H1 (cell line): ENCODE measurements around the gene CENPP. TPM values are rescaled to one million over a fixed set of nuclear protein-coding genes. Genes with fewer than 3 reads are reported as not detected.

Experiments
- ASH2L ChIP-seq: fragments of 200-600, 300-600 bp; sonication (generic); IDR thresholded peaks from one replicate; pipeline ENCODE4 v1.7.1; 2017; ENCODE audit warnings: low read length
- CBX5 ChIP-seq: fragments of 300-800, 300-1000 bp; sonication (generic); IDR thresholded peaks from 2 replicates; pipeline ENCODE4 v1.7.1; 2016; ENCODE audit warnings: antibody characterized with exemption, low read length, low read depth
- ZNF274 ChIP-seq: IDR thresholded peaks from 2 replicates; pipeline ENCODE4 v1.7.0; 2012; ENCODE audit warnings: low read length, borderline replicate concordance; ENCODE audit errors: extremely low read depth
- polyA plus RNA-seq, 7 experiments: library from polyadenylated mRNA; depleted of rRNA in 3 of 7; stranded (reverse) in 5 of 7; unstranded in 2 of 7; fragments of >200 nt in 5 of 7; fragments of 200-250 nt in 2 of 7; gene quantifications; 1 replicate in 5 of 7; 2 replicates in 1 of 7; 4 replicates in 1 of 7; pipeline versions ENCODE4 v1.2.1 to v1.2.3, GENCODE V29; 2011 to 2013; ENCODE audit warnings: missing spikeins in 2 of 7, mixed read lengths in 2 of 7
- total RNA-seq: library from RNA; stranded (reverse); fragmentation: NEBNext Ultra II Directional; extraction: Animal tissue kit (Norgen Biotek cat#: 25700); gene quantifications from 2 replicates; pipeline ENCODE4 v1.2.1, GENCODE V29; 2021
- TF ChIP-seq, protein P1 (sequence below): fragments of 300-600 bp; sonication (generic); IDR thresholded peaks from 2 replicates; pipeline ENCODE4 v1.7.1; 2012; ENCODE audit warnings: low read length, moderate library complexity, mild to moderate bottlenecking, inconsistent platforms; ENCODE audit not compliant: insufficient replicate concordance

CENPP gene
- total and polyA plus RNA-seq, 2 of the 8 experiments (the other 6 are each of a cell fraction or from before 2014, with no cell fraction given): 2.7 to 10.8 TPM

DNA sequence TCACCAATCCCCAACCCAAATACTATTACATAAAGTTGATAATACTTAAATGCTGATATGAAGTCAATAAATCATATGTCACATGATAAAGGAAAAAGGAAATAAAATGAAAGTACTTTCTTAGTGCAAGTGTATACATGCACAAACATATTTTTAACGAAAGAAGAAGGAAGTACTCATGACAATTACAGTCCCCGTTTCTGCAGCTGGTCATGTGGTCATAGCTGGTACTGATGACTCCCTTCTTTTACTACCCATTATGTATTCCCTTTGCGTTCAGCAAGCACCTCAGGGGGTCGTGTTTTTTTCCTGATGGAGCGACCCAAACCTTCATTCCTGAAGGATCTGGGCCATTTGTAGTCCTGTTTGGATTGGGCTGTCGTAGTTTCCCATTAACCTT, 27.3 kb downstream of the CENPP start (continued):
- TF ChIP-seq, protein P1, sequence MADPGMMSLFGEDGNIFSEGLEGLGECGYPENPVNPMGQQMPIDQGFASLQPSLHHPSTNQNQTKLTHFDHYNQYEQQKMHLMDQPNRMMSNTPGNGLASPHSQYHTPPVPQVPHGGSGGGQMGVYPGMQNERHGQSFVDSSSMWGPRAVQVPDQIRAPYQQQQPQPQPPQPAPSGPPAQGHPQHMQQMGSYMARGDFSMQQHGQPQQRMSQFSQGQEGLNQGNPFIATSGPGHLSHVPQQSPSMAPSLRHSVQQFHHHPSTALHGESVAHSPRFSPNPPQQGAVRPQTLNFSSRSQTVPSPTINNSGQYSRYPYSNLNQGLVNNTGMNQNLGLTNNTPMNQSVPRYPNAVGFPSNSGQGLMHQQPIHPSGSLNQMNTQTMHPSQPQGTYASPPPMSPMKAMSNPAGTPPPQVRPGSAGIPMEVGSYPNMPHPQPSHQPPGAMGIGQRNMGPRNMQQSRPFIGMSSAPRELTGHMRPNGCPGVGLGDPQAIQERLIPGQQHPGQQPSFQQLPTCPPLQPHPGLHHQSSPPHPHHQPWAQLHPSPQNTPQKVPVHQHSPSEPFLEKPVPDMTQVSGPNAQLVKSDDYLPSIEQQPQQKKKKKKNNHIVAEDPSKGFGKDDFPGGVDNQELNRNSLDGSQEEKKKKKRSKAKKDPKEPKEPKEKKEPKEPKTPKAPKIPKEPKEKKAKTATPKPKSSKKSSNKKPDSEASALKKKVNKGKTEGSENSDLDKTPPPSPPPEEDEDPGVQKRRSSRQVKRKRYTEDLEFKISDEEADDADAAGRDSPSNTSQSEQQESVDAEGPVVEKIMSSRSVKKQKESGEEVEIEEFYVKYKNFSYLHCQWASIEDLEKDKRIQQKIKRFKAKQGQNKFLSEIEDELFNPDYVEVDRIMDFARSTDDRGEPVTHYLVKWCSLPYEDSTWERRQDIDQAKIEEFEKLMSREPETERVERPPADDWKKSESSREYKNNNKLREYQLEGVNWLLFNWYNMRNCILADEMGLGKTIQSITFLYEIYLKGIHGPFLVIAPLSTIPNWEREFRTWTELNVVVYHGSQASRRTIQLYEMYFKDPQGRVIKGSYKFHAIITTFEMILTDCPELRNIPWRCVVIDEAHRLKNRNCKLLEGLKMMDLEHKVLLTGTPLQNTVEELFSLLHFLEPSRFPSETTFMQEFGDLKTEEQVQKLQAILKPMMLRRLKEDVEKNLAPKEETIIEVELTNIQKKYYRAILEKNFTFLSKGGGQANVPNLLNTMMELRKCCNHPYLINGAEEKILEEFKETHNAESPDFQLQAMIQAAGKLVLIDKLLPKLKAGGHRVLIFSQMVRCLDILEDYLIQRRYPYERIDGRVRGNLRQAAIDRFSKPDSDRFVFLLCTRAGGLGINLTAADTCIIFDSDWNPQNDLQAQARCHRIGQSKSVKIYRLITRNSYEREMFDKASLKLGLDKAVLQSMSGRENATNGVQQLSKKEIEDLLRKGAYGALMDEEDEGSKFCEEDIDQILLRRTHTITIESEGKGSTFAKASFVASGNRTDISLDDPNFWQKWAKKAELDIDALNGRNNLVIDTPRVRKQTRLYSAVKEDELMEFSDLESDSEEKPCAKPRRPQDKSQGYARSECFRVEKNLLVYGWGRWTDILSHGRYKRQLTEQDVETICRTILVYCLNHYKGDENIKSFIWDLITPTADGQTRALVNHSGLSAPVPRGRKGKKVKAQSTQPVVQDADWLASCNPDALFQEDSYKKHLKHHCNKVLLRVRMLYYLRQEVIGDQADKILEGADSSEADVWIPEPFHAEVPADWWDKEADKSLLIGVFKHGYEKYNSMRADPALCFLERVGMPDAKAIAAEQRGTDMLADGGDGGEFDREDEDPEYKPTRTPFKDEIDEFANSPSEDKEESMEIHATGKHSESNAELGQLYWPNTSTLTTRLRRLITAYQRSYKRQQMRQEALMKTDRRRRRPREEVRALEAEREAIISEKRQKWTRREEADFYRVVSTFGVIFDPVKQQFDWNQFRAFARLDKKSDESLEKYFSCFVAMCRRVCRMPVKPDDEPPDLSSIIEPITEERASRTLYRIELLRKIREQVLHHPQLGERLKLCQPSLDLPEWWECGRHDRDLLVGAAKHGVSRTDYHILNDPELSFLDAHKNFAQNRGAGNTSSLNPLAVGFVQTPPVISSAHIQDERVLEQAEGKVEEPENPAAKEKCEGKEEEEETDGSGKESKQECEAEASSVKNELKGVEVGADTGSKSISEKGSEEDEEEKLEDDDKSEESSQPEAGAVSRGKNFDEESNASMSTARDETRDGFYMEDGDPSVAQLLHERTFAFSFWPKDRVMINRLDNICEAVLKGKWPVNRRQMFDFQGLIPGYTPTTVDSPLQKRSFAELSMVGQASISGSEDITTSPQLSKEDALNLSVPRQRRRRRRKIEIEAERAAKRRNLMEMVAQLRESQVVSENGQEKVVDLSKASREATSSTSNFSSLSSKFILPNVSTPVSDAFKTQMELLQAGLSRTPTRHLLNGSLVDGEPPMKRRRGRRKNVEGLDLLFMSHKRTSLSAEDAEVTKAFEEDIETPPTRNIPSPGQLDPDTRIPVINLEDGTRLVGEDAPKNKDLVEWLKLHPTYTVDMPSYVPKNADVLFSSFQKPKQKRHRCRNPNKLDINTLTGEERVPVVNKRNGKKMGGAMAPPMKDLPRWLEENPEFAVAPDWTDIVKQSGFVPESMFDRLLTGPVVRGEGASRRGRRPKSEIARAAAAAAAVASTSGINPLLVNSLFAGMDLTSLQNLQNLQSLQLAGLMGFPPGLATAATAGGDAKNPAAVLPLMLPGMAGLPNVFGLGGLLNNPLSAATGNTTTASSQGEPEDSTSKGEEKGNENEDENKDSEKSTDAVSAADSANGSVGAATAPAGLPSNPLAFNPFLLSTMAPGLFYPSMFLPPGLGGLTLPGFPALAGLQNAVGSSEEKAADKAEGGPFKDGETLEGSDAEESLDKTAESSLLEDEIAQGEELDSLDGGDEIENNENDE: no peak
- TF ChIP-seq CBX5: no peak
- no peak for TF ChIP-seq ASH2L
- no peak for TF ChIP-seq ZNF274
